RWPE2 (cell line): ENCODE measurements around the gene CERS1.

Experiments
- ATAC-seq: fragments of 200-7000 bp; cut with Tn5 transposase; 3 replicates; pipeline ENCODE4 v1.9.1; 2021; ENCODE audit warnings: low read depth
- DNase-seq: peaks from one replicate; pipeline ENCODE4 v3.0.0-alpha.2; 2020; ENCODE audit warnings: low spot score
- H3K27ac ChIP-seq: fragments of 450-650 bp; 2 replicates; pipeline ENCODE4 v1.5.1; 2017; ENCODE audit warnings: mild to moderate bottlenecking; ENCODE audit not compliant: poor library complexity, severe bottlenecking
- H3K27me3 ChIP-seq: fragments of 250-450 bp; sonication (Bioruptor Pico); 2 replicates; pipeline ENCODE4 v1.5.1; 2021; ENCODE audit warnings: mild to moderate bottlenecking, moderate library complexity; ENCODE audit not compliant: insufficient read depth, poor library complexity, severe bottlenecking
- H3K36me3 ChIP-seq: fragments of 250-450 bp; sonication (Bioruptor Pico); 2 replicates; pipeline ENCODE4 v1.5.1; 2020; ENCODE audit warnings: low read depth, mild to moderate bottlenecking, moderate library complexity
- H3K4me1 ChIP-seq: fragments of 250-450 bp; sonication (Bioruptor Pico); 2 replicates; pipeline ENCODE4 v1.5.1; 2021; ENCODE audit warnings: mild to moderate bottlenecking, moderate library complexity; ENCODE audit not compliant: insufficient read depth, poor library complexity, severe bottlenecking
- H3K4me3 ChIP-seq: fragments of 250-450 bp; sonication (Bioruptor Pico); 2 replicates; pipeline ENCODE4 v1.5.1; 2021; ENCODE audit warnings: mild to moderate bottlenecking, moderate library complexity; ENCODE audit not compliant: severe bottlenecking
- H3K9me3 ChIP-seq: fragments of 250-450 bp; sonication (Bioruptor Pico); 2 replicates; pipeline ENCODE4 v1.5.1; 2021; ENCODE audit warnings: mild to moderate bottlenecking, moderate library complexity; ENCODE audit not compliant: severe bottlenecking
- CTCF ChIP-seq: fragments of 450-650 bp; IDR thresholded peaks from one replicate; pipeline ENCODE4 v1.5.1; 2017; ENCODE audit warnings: mild to moderate bottlenecking, moderate library complexity; ENCODE audit not compliant: poor library complexity, severe bottlenecking

The CERS1 gene

GRCh38 chr19:18840288-18841267 is 55.4 kb downstream of the CERS1 start:
- Histone ChIP-seq H3K27me3 (no peaks in the 10 kb centered on the region), H3K4me3 (no peak overlapping the region), H3K4me1 (no peaks in the 10 kb centered on the region), H3K9me3 (no peaks in the 10 kb centered on the region), H3K36me3 (peaks cover 35% of the 10 kb centered on the region), H3K27ac (no peak overlapping the region)
- ATAC-seq = no peak
- no peak for DNase-seq
- no peak for TF ChIP-seq CTCF

GRCh38 chr19:18839465-18840287 is 56.3 kb downstream of the CERS1 start:
- ATAC-seq (no peak), DNase-seq (no peak)
- no peaks in the 10 kb centered on the region for H3K9me3 ChIP-seq
- H3K4me1 ChIP-seq = no peaks in the 10 kb centered on the region
- H3K27me3 ChIP-seq = no peaks in the 10 kb centered on the region
- H3K4me3 ChIP-seq = no peak overlapping the region
- peaks cover 44% of the 10 kb centered on the region for H3K36me3 ChIP-seq
- TF ChIP-seq CTCF = no peak
- no peak overlapping the region for H3K27ac ChIP-seq

DNA sequence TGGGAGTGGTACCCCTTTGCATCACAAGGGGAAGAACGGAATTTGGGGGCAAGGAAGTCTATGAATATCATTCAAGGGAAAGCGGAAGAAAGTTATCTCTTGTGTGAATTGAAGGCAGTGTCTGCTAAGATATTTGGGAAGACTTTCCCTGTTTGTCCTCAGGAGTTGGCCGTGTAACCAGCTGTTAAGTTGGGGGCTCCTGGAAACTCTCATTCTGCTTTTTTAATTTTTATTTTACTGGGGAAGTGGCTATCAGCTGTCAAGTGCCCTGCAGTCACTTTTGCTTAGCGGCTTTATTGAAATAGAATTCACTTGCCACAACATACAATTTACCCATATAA is 61.3 kb downstream of the CERS1 start:
- ATAC-seq (no peak), DNase-seq (no peak)
- Histone ChIP-seq H3K27me3 (no peaks in the 10 kb centered on the region), H3K4me1 (peaks cover 7% of the 10 kb centered on the region), H3K36me3 (peaks cover 56% of the 10 kb centered on the region), H3K27ac (no peak overlapping the region), H3K4me3 (peak overlapping the region; percentile 83), H3K9me3 (no peaks in the 10 kb centered on the region)
- no peak for TF ChIP-seq CTCF

GRCh38 chr19:18833849-18834643 is 61.9 kb downstream of the CERS1 start:
- no peak overlapping the region for H3K27ac ChIP-seq
- ATAC-seq (no peak), DNase-seq (no peak)
- peak overlapping the region; percentile 83 for H3K4me3 ChIP-seq
- no peak for TF ChIP-seq CTCF
- H3K36me3 ChIP-seq = peaks cover 51% of the 10 kb centered on the region
- H3K9me3 ChIP-seq = no peaks in the 10 kb centered on the region
- H3K4me1 ChIP-seq = peaks cover 7% of the 10 kb centered on the region
- no peaks in the 10 kb centered on the region for H3K27me3 ChIP-seq
